Fibroblast of the conjunctiva (primary cell): ENCODE results near the gene NFATC2.
A peak's percentile ranks its signal among the peaks of the same experiment; 100 is the strongest.
"Not testable (repeated sequence)": the region's sequence is repeated elsewhere in the genome, so short reads cannot be mapped to it uniquely, and the experiment has no call there.

Experiments
- DNase-seq: peaks from one replicate; pipeline ENCODE4 v3.0.0-alpha.2; 2010; ENCODE audit warnings: low read depth

The NFATC2 gene

GRCh38 chr20:51494241-51495110 lies 48.0 kb downstream of the NFATC2 start:
- no peak for DNase-seq

DNA sequence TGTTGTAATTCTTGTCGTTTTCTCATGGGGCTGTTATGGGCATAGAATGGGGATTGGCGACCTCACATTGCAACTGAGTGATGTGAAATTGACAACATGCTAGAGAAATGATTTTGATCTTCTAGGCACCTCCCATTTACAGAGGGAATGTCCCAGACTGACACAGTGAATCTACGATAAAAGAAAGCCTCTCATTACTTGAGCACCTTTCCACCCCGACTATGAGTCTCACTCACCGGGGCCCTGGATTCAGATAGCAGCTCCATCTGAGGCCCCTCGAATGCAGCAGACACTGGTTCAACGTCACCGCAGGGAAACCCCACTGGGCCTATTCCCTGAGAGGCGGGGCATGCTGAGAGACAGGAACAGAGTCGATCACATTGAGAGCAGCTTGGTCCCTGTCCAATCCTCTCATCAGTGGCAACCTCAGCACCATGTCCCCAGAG lies 49.1 kb downstream of the NFATC2 start:
- DNase-seq, result no peak

- no peak for DNase-seq
Observed at GRCh38 chr20:51492167-51493092, 50.1 kb downstream of the NFATC2 start.

- no peak for DNase-seq
Observed at GRCh38 chr20:51491393-51491792, 51.1 kb downstream of the NFATC2 start.

- no peak for DNase-seq
Observed at GRCh38 chr20:51490635-51491034, 51.9 kb downstream of the NFATC2 start.

- no peak for DNase-seq
Observed at GRCh38 chr20:51489611-51490010, 52.9 kb downstream of the NFATC2 start.

GRCh38 chr20:51488331-51488730 lies 54.2 kb downstream of the NFATC2 start:
- no peak for DNase-seq

DNA sequence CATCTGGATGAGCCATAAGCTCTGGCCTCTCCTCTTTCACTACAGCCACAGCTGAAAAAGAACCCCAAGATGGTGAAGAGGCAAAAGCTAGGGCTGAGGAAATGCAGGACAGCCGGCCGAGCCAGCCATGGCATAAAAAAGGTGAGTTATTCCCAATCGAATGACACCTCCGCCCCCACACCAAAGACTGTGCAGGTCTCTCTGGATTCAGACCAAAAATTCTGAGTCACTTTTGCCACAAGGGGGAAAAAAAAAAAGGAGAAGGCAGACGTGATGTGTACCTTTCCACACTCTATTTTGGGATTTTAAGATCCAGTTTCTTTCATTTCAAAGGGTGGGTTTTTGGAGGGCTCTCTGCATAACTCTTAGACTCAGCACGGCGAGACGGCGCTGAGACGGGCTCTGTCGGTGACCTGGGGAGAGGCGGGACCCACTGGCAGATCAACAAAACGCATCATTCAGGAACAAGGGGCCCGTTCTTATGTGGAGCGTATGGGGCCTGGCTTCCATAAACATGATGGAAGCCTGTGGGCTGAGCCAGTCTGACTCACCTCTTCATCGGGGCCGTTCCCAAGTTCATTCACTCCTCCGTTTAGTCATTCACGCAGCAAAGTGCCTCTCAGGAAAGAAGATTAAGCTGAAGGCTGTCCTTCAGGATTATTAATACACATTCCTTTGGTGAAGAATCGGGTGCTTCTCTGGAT lies 54.8 kb downstream of the NFATC2 start:
- peak; percentile 32 for DNase-seq

- DNase-seq, result no peak
Observed at GRCh38 chr20:51487076-51487475, 55.4 kb downstream of the NFATC2 start.

- no peak for DNase-seq
Observed at GRCh38 chr20:51486197-51487005, 56.1 kb downstream of the NFATC2 start.

DNA sequence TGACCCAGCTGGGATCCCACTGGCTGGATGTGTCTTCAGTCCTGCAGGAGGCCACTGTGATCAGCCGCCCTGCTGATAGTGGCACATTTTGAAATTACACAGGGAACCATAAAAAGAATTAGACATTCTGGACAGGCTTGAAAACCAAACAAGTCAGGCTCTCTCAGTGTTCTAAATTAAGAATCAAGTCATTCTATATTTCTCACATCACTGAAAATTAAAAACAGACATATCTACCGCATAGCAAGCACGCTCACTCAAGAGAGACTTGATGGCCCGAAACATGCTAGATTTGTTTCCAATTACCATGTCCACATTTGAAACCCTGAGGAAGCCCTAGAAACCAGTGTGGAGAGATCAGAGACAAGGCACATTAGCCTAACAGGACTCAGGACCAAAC lies 57.7 kb downstream of the NFATC2 start:
- DNase-seq, result no peak

DNA sequence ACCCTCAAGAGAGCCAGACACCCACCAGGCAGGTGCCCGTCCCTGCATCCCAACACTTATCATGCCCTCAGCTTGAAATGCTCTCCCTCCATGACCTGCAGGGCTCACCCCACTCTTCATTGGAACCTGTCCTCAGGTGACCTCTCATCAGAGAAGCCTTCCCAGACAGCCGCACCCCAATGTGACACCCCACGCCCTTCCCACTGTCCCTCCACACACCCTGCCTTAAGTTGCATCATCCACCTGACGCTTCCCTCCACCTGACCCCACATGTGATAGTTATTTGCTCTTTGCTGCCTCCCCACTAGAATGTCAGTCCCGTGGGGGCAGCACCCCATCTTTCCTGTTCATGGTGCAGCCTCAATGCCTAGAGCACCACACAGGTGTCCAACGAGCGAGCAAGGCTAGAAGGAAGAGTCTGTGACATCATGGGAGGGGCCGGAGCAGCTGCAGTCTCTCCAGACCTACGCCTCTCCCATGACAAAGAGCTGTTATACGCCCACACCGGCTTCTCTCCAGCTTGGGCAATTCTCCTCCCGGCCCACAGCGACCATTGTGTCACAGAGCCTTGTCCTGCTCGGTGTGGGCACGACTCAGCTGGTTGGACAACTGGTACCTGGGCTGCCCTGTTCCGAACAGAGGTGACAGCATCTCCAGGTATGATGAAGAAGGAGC lies 58.2 kb downstream of the NFATC2 start:
- DNase-seq, result no peak

GRCh38 chr20:51482836-51483473 lies 59.6 kb downstream of the NFATC2 start:
- no peak for DNase-seq

DNA sequence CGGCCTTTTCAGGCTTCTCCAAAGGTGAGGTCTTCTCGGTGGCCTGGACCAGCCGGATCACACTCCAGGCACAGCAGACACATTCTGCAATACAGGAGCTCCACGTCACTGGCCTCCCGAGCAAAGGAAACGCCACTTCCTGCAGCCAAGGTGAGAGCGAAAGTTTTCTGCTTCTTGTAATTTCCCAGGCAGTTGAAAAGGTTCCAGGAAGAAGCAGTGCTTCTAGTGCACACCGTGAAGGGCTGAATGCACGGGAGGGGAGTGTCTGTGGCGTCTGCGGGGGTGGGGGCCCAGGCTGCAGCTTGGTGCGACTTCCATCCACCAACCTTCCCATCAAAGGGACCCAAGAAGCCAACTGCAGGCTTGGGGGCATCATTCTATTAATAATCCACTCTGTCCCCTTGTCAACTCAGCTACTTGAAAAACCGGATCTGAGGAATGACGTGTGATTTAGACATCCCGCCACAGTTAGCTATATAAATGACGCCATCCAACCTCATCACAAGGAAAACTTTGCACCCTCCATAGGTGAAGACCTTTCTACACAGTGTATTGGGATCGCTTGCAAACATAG lies 61.1 kb downstream of the NFATC2 start:
- DNase-seq, result no peak

GRCh38 chr20:51480507-51481270 lies 61.8 kb downstream of the NFATC2 start:
- DNase-seq, result no peak

- DNase-seq, result not testable (repeated sequence)
Observed at GRCh38 chr20:51476106-51476505, 66.4 kb downstream of the NFATC2 start.

- no peak for DNase-seq
Observed at GRCh38 chr20:51473771-51474170, 68.7 kb downstream of the NFATC2 start.

DNA sequence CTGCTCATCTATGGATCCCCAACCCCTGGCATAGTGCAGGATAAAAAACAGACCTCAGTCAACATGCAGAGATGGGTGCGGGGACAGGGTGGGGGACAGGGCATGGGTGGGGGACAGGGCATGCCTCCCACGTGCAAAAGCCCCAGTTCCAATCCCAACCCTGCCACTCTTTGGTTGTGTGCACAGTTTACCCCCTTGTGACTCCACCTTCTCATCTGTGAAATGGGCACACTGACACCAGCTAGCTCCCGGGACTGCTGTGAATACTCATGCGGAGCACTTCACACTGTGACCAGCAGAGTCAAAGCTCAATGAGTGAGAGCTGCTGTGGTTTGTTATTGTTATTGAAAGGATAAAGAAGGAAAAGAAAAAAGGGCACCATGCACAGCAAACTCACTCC lies 69.3 kb downstream of the NFATC2 start:
- DNase-seq, result no peak

DNA sequence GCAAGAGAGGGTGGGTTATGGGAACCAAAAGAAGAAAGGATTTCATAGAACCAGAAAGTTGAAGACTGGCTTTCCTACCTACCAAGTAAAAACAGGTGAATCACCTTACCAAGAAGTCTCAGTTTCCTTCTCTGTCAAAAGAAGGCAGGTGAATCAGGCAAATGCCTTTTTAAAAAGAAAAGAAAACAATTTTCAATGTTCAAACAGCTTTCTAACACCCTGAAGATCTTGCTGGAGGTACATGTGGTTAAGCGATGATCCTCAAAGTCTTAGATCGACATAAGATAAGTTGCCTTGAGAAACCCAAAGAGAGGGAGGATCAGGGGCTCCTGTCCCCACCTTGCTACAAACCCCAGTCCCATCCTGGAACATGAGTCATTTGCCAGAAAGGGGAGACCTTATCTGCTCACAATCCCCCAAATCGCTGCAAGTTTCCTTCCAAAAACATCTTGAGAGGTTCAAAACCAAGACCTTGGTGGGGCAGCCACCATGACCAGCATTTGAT lies 71.6 kb downstream of the NFATC2 start:
- no peak for DNase-seq
